ENCODE measurements around the gene VPS37D.

DNA sequence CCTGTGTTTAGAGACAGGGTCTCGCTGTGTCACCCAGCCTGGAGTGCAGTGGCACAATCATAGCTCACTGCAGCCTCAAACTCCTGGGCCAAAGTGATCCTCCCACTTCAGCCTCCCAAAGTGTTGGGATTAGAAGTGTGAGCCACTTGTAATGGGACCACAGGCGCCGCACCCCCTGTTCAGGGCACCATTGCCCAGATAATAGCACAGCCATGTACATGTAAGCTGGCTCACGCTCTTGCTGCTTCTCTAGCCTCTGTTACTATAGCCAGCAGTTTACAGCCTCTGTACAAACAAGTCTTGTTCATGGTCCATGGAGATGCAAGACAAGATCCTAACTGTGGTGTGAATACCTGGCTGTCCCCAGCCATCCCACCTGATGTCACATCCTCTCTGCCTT is 39.1 kb upstream of the VPS37D start:
- TF ChIP-seq, protein P1, sequence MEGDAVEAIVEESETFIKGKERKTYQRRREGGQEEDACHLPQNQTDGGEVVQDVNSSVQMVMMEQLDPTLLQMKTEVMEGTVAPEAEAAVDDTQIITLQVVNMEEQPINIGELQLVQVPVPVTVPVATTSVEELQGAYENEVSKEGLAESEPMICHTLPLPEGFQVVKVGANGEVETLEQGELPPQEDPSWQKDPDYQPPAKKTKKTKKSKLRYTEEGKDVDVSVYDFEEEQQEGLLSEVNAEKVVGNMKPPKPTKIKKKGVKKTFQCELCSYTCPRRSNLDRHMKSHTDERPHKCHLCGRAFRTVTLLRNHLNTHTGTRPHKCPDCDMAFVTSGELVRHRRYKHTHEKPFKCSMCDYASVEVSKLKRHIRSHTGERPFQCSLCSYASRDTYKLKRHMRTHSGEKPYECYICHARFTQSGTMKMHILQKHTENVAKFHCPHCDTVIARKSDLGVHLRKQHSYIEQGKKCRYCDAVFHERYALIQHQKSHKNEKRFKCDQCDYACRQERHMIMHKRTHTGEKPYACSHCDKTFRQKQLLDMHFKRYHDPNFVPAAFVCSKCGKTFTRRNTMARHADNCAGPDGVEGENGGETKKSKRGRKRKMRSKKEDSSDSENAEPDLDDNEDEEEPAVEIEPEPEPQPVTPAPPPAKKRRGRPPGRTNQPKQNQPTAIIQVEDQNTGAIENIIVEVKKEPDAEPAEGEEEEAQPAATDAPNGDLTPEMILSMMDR (IDR thresholded peaks at IDR 0.05), result no peak
- TF ChIP-seq POLR2A (IDR thresholded peaks at IDR 0.05), result no peak
